Right atrium auricular region (tissue), 2 donors: ENCODE measurements around the gene SPDEF. TPM values are rescaled to one million over a fixed set of nuclear protein-coding genes. Genes with fewer than 3 reads are reported as not detected.

ENCODE experiments used
- DNase-seq: peaks from one replicate; pipeline ENCODE4 v3.0.0-alpha.2; 2019; ENCODE audit warnings: low spot score
- H3K27ac ChIP-seq, 2 donors: fragments of 200-600 bp; sonication (generic); 1 replicate in 1 of 2; 2 replicates in 1 of 2; pipeline ENCODE4 v1.5.1; 2016 to 2019
- H3K27me3 ChIP-seq, 2 donors: fragments of 200-600 bp; sonication (generic); one replicate each; pipeline versions ENCODE4 v1.5.1 to v1.6.0; 2017 to 2019
- H3K36me3 ChIP-seq: fragments of 200-600 bp; sonication (generic); one replicate; pipeline ENCODE4 v1.5.1; 2016
- H3K4me1 ChIP-seq, 2 donors: fragments of 200-600 bp; sonication (generic); one replicate each; pipeline versions ENCODE4 v1.5.1 to v1.6.0; 2017 to 2019
- H3K4me3 ChIP-seq, 2 donors: fragments of 200-600 bp; sonication (generic); 1 replicate in 1 of 2; 2 replicates in 1 of 2; pipeline ENCODE4 v1.5.1; 2017 to 2019; ENCODE audit warnings: mild to moderate bottlenecking in 1 of 2, moderate library complexity in 1 of 2
- H3K9me3 ChIP-seq, 2 donors: fragments of 200-600 bp; sonication (generic); one replicate each; pipeline ENCODE4 v1.5.1; 2019
- total RNA-seq, 2 donors: library from RNA; depleted of rRNA; stranded (reverse); fragments of >200 nt; gene quantifications; one replicate each; pipeline ENCODE4 v1.1.0, GENCODE V29; 2016
- TF ChIP-seq, protein P1 (sequence below), 2 donors: fragments of 200-600 bp; sonication (generic); IDR thresholded peaks; one replicate each; pipeline ENCODE4 v1.5.1; 2019; ENCODE audit warnings: antibody characterized with exemption in 2 of 2

The SPDEF gene
- total RNA-seq, 2 donors from 2014 or later = 0.22 to 0.31 TPM

DNA sequence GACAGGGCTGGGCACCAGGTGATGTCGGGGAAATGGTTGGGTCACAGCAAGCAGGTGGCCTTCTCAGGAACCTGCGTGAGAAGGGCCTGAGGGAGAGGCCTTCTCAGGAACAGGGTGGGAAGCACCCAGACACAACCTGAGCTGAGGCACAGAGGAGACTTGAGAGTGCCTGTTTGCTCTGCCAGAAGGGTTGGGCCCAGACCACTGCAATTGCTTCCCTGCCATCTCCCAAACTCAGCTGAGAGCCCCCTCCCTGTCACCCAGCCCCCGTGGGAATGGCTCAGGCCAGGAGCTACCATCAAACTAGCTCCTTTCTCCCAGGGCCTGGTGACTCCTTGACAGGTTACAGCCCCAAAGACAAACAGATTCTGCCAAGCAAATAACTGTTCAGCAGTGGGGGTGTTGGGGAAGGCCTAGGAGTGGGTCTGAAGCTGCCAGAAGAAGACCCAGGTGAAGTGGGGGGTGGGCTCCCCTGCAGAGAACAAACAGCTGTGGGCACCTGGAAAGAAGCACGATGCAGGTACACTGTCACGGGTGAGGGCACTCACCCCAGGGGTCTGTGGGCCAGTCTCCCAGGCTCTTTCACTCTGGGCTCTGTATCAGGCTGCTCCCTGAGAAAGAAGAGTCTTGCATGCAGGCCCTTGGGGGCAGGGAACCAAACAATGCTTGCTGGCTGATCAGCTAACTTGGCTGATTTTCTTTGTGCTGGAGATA lies 30.4 kb upstream of the SPDEF start:
- Histone ChIP-seq H3K9me3 (no peaks in the 10 kb centered on the region), H3K36me3 (peaks cover 20% of the 10 kb centered on the region), H3K4me1 (peaks cover 0 to 32% of the 10 kb centered on the region in 2 donors), H3K27ac (no peak overlapping the region), H3K4me3 (no peak overlapping the region), H3K27me3 (no peaks in the 10 kb centered on the region)
- TF ChIP-seq, protein P1, sequence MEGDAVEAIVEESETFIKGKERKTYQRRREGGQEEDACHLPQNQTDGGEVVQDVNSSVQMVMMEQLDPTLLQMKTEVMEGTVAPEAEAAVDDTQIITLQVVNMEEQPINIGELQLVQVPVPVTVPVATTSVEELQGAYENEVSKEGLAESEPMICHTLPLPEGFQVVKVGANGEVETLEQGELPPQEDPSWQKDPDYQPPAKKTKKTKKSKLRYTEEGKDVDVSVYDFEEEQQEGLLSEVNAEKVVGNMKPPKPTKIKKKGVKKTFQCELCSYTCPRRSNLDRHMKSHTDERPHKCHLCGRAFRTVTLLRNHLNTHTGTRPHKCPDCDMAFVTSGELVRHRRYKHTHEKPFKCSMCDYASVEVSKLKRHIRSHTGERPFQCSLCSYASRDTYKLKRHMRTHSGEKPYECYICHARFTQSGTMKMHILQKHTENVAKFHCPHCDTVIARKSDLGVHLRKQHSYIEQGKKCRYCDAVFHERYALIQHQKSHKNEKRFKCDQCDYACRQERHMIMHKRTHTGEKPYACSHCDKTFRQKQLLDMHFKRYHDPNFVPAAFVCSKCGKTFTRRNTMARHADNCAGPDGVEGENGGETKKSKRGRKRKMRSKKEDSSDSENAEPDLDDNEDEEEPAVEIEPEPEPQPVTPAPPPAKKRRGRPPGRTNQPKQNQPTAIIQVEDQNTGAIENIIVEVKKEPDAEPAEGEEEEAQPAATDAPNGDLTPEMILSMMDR (IDR thresholded peaks at IDR 0.05) = no peak
- no peak for DNase-seq

DNA sequence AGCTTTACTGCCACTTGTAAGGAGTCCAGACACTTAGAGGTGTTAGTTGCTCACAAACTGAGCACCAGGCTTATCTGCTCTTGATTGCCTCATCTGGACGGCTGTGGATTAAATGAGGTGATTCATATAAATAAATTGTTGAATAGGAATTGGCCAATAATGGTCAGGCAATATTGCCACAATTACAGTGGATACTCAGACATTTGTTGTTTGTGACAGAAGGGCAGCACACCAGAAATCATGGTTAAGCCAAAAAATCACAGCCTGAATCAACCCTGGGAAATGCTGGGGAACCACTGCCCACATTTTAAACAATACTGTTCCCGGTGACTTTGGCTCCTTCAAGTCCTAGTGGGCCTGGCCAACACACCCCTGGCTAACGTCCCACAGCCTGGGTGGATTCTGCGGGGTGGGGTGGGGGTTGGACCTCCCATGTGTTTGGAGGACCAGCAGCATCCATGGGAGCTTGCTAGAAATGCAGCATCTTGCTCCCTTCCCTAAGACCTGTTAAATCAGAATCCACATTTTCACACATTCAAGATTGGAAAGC lies 29.5 kb upstream of the SPDEF start:
- H3K4me3 ChIP-seq = no peak overlapping the region
- no peaks in the 10 kb centered on the region for H3K9me3 ChIP-seq
- H3K27me3 ChIP-seq = no peaks in the 10 kb centered on the region
- peaks cover 0 to 23% of the 10 kb centered on the region in 2 donors for H3K4me1 ChIP-seq
- TF ChIP-seq, protein P1 (IDR thresholded peaks at IDR 0.05) = no peak
- peaks cover 20% of the 10 kb centered on the region for H3K36me3 ChIP-seq
- H3K27ac ChIP-seq = no peak overlapping the region
- no peak for DNase-seq

DNA sequence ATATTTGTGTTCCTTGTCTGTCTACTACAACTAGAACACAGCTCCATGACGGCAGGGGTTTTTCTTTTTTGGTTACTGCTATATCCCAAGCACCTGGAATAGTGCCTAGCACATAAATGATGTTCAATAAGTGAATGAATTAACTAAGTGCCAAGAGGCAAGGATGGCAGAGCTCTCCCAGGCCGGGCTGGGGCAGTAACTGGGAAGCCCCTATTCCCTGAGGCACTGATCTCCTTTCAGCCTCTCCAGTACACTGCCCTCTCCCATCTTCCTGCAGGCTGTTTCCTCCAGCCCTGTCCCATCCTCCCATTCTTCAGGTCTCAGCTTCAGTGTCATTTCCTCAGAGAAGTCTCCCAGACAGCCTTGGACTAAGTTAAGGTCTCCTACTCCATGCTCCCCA lies 29.0 kb upstream of the SPDEF start:
- TF ChIP-seq, protein P1 (IDR thresholded peaks at IDR 0.05) = no peak
- Histone ChIP-seq H3K27ac (no peak overlapping the region), H3K36me3 (peaks cover 20% of the 10 kb centered on the region), H3K4me3 (no peak overlapping the region), H3K9me3 (no peaks in the 10 kb centered on the region), H3K27me3 (no peaks in the 10 kb centered on the region), H3K4me1 (peaks cover 0 to 23% of the 10 kb centered on the region in 2 donors)
- no peak for DNase-seq

DNA sequence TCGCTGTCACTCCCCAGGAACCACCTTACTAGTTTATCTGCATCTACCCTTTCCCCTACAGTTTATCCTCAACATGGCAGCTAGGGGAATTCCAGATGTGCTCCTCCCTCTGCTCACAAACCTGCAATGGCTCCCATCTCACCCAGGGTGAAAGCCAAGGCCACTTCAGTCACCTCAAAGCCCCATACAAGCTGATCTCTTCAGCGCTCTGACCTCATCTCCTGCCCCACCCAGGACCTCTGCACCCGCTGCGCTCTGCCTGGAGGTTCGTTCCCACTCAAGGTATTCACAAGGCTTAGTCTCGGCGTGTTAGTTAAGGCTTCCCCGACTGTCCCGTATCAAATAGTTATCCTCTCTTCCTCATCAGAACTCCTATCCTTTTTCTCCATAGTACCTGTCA lies 28.6 kb upstream of the SPDEF start:
- Histone ChIP-seq H3K27ac (no peak overlapping the region), H3K4me3 (no peak overlapping the region), H3K4me1 (peaks cover 0 to 23% of the 10 kb centered on the region in 2 donors), H3K36me3 (peaks cover 20% of the 10 kb centered on the region), H3K27me3 (no peaks in the 10 kb centered on the region), H3K9me3 (no peaks in the 10 kb centered on the region)
- no peak for DNase-seq
- TF ChIP-seq, protein P1 (IDR thresholded peaks at IDR 0.05) = no peak

GRCh38 chr6:34583861-34584604 lies 27.9 kb upstream of the SPDEF start:
- H3K36me3 ChIP-seq = peaks cover 13% of the 10 kb centered on the region
- H3K4me1 ChIP-seq = peaks cover 0 to 23% of the 10 kb centered on the region in 2 donors
- no peaks in the 10 kb centered on the region for H3K27me3 ChIP-seq
- TF ChIP-seq, protein P1 (IDR thresholded peaks at IDR 0.05) = no peak
- H3K4me3 ChIP-seq = no peak overlapping the region
- H3K27ac ChIP-seq = no peak overlapping the region
- H3K9me3 ChIP-seq = no peaks in the 10 kb centered on the region
- DNase-seq = no peak
